ENCODE results near the gene ATOH8. TPM values are rescaled to one million over a fixed set of nuclear protein-coding genes. Genes with fewer than 3 reads are reported as not detected.

The ATOH8 gene
- polyA plus RNA-seq, 1 of the 3 experiments (the other 2 are of a cell fraction) = 5.6 TPM

- Histone ChIP-seq H3K9me2 (no peaks in the 10 kb centered on the region), H3K4me2 (no peak overlapping the region), H3K4me1 (ENCODE audit: control insufficient read depth in 1 of 2, insufficient read depth in 2 of 2, low read depth in 1 of 2, low read length in 1 of 2) (peaks cover 12 to 30% of the 10 kb centered on the region in 2 experiments; a peak in 3 of 4 replicates), H3K4me3 (ENCODE audit: low read depth in 2 of 2, low read length in 1 of 2) (no peak overlapping the region), H3K36me3 (replicated peaks in 1 of 2; ENCODE audit: control insufficient read depth in 1 of 2, insufficient read depth in 2 of 2, low read length in 1 of 2) (no peaks in the 10 kb centered on the region), H3K27ac (ENCODE audit: low read depth in 2 of 2, low read length in 1 of 2) (no peak overlapping the region), H3K9me3 (no peaks in the 10 kb centered on the region), H3K27me3 (ENCODE audit: insufficient read depth) (no peaks in the 10 kb centered on the region), H2AFZ (ENCODE audit: low read depth) (no peak overlapping the region), H3K9ac (no peak overlapping the region), H3K79me2 (ENCODE audit: insufficient read depth) (no peaks in the 10 kb centered on the region), H4K20me1 (ENCODE audit: insufficient read depth) (no peaks in the 10 kb centered on the region), H3F3A (replicated peaks; ENCODE audit: insufficient read depth) (peaks cover 9% of the 10 kb centered on the region)
- no peak for DNase-seq
- no peak for TF ChIP-seq SIN3A (IDR thresholded peaks at IDR 0.05; ENCODE audit: borderline replicate concordance, low read depth, low read length)
- no peak for TF ChIP-seq YY1 (IDR thresholded peaks at IDR 0.05; ENCODE audit: low read depth)
- TF ChIP-seq FOXJ3 (CRISPR knock-in tag; IDR thresholded peaks at IDR 0.05) = no peak
- no peak for TF ChIP-seq MXI1 (IDR thresholded peaks at IDR 0.05; ENCODE audit: low read depth, low read length)
- TF ChIP-seq NRF1 (IDR thresholded peaks at IDR 0.05; ENCODE audit: low read depth, low read length) = no peak
- TF ChIP-seq JUND (IDR thresholded peaks at IDR 0.05) = no peak
- TF ChIP-seq TAF1 (IDR thresholded peaks at IDR 0.05; ENCODE audit: borderline replicate concordance, low read depth, low read length) = no peak
- no peak for TF ChIP-seq GATA2 (CRISPR knock-in tag; IDR thresholded peaks at IDR 0.05)
- TF ChIP-seq, protein P1, sequence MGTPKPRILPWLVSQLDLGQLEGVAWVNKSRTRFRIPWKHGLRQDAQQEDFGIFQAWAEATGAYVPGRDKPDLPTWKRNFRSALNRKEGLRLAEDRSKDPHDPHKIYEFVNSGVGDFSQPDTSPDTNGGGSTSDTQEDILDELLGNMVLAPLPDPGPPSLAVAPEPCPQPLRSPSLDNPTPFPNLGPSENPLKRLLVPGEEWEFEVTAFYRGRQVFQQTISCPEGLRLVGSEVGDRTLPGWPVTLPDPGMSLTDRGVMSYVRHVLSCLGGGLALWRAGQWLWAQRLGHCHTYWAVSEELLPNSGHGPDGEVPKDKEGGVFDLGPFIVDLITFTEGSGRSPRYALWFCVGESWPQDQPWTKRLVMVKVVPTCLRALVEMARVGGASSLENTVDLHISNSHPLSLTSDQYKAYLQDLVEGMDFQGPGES (IDR thresholded peaks at IDR 0.05; ENCODE audit: low read depth, low read length) = no peak
- no peak for TF ChIP-seq MEF2A (IDR thresholded peaks at IDR 0.05; ENCODE audit: borderline replicate concordance, low read depth)
- CTCF ChIA-PET = interaction anchor here (1.6 to 8.6 kb wide), 4 partner anchors 8 to 100 kb away, joined by 4 to 101 read pairs (median 37); no protein-coding TSS in a partner anchor
- WGBS (ENCODE audit: low lambda C conversion rate) = 84% methylated on average over 8 of the region's 8 CpGs
- POLR2A ChIA-PET = no interaction called here
Measured at GRCh38 chr2:85714841-85715240, 39.0 kb upstream of the ATOH8 start.

GRCh38 chr2:85716346-85716914 lies 37.4 kb upstream of the ATOH8 start:
- Histone ChIP-seq H3K4me1 (ENCODE audit: control insufficient read depth in 1 of 2, insufficient read depth in 2 of 2, low read depth in 1 of 2, low read length in 1 of 2) (peaks cover 12 to 30% of the 10 kb centered on the region in 2 experiments; a peak in 3 of 4 replicates), H3K79me2 (ENCODE audit: insufficient read depth) (no peaks in the 10 kb centered on the region), H3K9me2 (no peaks in the 10 kb centered on the region), H4K20me1 (ENCODE audit: insufficient read depth) (no peaks in the 10 kb centered on the region), H3K27me3 (ENCODE audit: insufficient read depth) (no peaks in the 10 kb centered on the region), H3K4me2 (no peak overlapping the region), H3K36me3 (replicated peaks in 1 of 2; ENCODE audit: control insufficient read depth in 1 of 2, insufficient read depth in 2 of 2, low read length in 1 of 2) (no peaks in the 10 kb centered on the region), H3K9ac (no peak overlapping the region), H3K4me3 (ENCODE audit: low read depth in 2 of 2, low read length in 1 of 2) (no peak overlapping the region), H3F3A (replicated peaks; ENCODE audit: insufficient read depth) (peaks cover 9% of the 10 kb centered on the region), H3K27ac (ENCODE audit: low read depth in 2 of 2, low read length in 1 of 2) (peak overlapping the region in 1 of 2 experiments; percentile 92; a peak in 1 of 4 replicates), H2AFZ (ENCODE audit: low read depth) (no peak overlapping the region), H3K9me3 (no peaks in the 10 kb centered on the region)
- POLR2A ChIA-PET = no interaction called here
- DNase-seq = no peak
- WGBS (ENCODE audit: low lambda C conversion rate) = 87% methylated on average over 13 of the region's 13 CpGs
- CTCF ChIA-PET = interaction anchor here (1.3 to 8.6 kb wide), 7 partner anchors 9 to 98 kb away, joined by 3 to 101 read pairs (median 9); no protein-coding TSS in a partner anchor
- TF ChIP-seq MXI1 (IDR thresholded peaks at IDR 0.05; ENCODE audit: low read depth, low read length) = no peak
- TF ChIP-seq TCF12 (IDR thresholded peaks at IDR 0.05) = no peak
- no peak for TF ChIP-seq PBX3 (IDR thresholded peaks at IDR 0.05)
- no peak for TF ChIP-seq RCOR1 (IDR thresholded peaks at IDR 0.05; ENCODE audit: low read length)
- no peak for TF ChIP-seq SIN3A (IDR thresholded peaks at IDR 0.05; ENCODE audit: borderline replicate concordance, low read depth, low read length)
- TF ChIP-seq SMC3 (IDR thresholded peaks at IDR 0.05; ENCODE audit: low read depth, low read length) = no peak
- no peak for TF ChIP-seq TAF1 (IDR thresholded peaks at IDR 0.05; ENCODE audit: borderline replicate concordance, low read depth, low read length)
- TF ChIP-seq, protein P2, sequence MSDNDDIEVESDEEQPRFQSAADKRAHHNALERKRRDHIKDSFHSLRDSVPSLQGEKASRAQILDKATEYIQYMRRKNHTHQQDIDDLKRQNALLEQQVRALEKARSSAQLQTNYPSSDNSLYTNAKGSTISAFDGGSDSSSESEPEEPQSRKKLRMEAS (IDR thresholded peaks at IDR 0.05; ENCODE audit: low read depth) = no peak
- no peak for TF ChIP-seq POLR2AphosphoS5 (IDR thresholded peaks at IDR 0.05; ENCODE audit: low read depth, low read length)
- no peak for TF ChIP-seq TEAD4 (IDR thresholded peaks at IDR 0.05; ENCODE audit: borderline replicate concordance, insufficient read depth)
- no peak for TF ChIP-seq GABPA (IDR thresholded peaks at IDR 0.05; ENCODE audit: low read depth)
- no peak for TF ChIP-seq GATA2 (CRISPR knock-in tag; IDR thresholded peaks at IDR 0.05)
- no peak for TF ChIP-seq RFX5 (IDR thresholded peaks at IDR 0.05; ENCODE audit: low read length)
- no peak for TF ChIP-seq NFIC (IDR thresholded peaks at IDR 0.05; ENCODE audit: borderline replicate concordance)
- no peak for TF ChIP-seq FOXM1 (IDR thresholded peaks at IDR 0.05; ENCODE audit: low read depth)
- TF ChIP-seq CHD2 (IDR thresholded peaks at IDR 0.05; ENCODE audit: low read length, partially characterized antibody) = no peak
- no peak for TF ChIP-seq YY1 (IDR thresholded peaks at IDR 0.05; ENCODE audit: low read depth)
- TF ChIP-seq ELF1 (IDR thresholded peaks at IDR 0.05) = no peak
- no peak for TF ChIP-seq USF1 (IDR thresholded peaks at IDR 0.05; ENCODE audit: borderline replicate concordance, low read depth)
- TF ChIP-seq FOXJ3 (CRISPR knock-in tag; IDR thresholded peaks at IDR 0.05) = no peak

All from SK-N-SH (cell line).